ENCODE results near the gene SMIM8. TPM values are rescaled to one million over a fixed set of nuclear protein-coding genes. Genes with fewer than 3 reads are reported as not detected.

SMIM8 gene
- total RNA-seq, 1 donor from 2014 or later = 5.5 TPM

DNA sequence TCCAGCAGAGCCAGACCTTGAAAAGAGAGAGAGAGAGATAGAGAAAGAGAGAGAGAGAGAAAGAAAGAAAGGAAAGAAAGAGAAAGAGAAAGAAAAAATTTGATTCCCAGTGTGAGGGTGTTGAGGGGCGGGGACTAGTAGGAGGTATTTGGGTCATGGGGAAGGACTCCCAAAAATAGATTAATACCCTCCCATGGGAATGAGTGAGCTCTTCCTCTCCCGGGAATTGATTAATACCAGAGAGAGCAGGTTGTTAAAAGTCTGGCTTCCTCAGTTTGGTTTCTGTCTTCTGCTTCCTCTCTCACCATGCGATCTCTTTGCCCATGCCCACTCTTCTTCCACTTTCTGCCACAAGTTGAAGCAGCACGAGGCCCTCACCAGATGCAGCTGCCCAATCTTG lies 56.6 kb downstream of the SMIM8 start:
- H3K4me3 Mint-ChIP-seq (ENCODE audit: unreplicated experiment) = no peak overlapping the region
- no peak for DNase-seq (ENCODE audit: low spot score)
- no peaks in the 10 kb centered on the region for H3K27me3 Mint-ChIP-seq (ENCODE audit: low read depth)
- H3K27ac Mint-ChIP-seq (ENCODE audit: unreplicated experiment) = no peak overlapping the region
- H3K9me3 Mint-ChIP-seq (ENCODE audit: low read depth) = no peaks in the 10 kb centered on the region
- peaks cover 6% of the 10 kb centered on the region for H3K4me1 Mint-ChIP-seq (ENCODE audit: low read depth)
- H3K36me3 Mint-ChIP-seq (ENCODE audit: low read depth) = peaks cover 3% of the 10 kb centered on the region
- TF ChIP-seq, protein P1, sequence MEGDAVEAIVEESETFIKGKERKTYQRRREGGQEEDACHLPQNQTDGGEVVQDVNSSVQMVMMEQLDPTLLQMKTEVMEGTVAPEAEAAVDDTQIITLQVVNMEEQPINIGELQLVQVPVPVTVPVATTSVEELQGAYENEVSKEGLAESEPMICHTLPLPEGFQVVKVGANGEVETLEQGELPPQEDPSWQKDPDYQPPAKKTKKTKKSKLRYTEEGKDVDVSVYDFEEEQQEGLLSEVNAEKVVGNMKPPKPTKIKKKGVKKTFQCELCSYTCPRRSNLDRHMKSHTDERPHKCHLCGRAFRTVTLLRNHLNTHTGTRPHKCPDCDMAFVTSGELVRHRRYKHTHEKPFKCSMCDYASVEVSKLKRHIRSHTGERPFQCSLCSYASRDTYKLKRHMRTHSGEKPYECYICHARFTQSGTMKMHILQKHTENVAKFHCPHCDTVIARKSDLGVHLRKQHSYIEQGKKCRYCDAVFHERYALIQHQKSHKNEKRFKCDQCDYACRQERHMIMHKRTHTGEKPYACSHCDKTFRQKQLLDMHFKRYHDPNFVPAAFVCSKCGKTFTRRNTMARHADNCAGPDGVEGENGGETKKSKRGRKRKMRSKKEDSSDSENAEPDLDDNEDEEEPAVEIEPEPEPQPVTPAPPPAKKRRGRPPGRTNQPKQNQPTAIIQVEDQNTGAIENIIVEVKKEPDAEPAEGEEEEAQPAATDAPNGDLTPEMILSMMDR (IDR thresholded peaks at IDR 0.05) = no peak

DNA sequence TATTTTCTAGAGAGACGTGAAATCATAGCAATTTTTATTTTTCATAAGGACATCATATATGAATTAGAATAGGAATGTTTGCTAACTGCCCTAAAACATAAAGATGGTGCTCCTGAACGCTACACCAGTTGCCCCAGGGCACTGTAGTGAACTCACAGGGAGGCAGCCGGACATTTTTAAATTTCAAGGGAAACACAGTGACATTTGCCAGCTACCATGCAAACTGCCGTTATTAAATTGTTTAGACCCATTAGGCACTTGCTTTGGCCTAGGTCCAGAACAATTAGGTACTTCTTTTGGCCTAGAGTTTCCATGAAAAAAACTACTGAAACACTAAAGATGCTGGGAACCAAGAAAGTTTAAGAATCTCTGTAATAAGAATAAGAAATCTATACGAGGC lies 60.5 kb downstream of the SMIM8 start:
- Mint-ChIP-seq H3K4me1 (ENCODE audit: low read depth) (peaks cover 6% of the 10 kb centered on the region), H3K27me3 (ENCODE audit: low read depth) (no peaks in the 10 kb centered on the region), H3K4me3 (ENCODE audit: unreplicated experiment) (no peak overlapping the region), H3K9me3 (ENCODE audit: low read depth) (no peaks in the 10 kb centered on the region), H3K36me3 (ENCODE audit: low read depth) (peaks cover 2% of the 10 kb centered on the region), H3K27ac (ENCODE audit: unreplicated experiment) (no peak overlapping the region)
- DNase-seq (ENCODE audit: low spot score) = no peak
- TF ChIP-seq, protein P1 (IDR thresholded peaks at IDR 0.05) = no peak

DNA sequence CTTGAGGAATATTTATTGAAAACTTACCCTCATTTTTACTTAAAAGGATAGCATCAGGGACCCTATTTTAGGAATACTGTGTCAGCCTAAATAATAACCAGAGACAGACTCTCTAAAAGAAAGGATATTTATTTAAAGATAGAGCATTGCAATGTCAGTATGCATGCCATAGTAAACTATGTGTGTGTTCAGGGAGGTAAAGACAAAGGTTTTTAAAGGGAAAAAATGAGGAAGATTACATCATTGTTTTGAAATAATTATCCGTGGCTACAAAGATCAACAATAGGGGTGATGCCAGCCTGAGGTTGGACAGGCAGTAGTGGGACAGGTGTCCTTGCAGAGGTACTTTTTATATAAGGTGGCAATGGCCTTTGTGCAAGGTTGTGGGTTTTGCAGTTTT lies 61.6 kb downstream of the SMIM8 start:
- Mint-ChIP-seq H3K36me3 (ENCODE audit: low read depth) (peaks cover 2% of the 10 kb centered on the region), H3K9me3 (ENCODE audit: low read depth) (no peaks in the 10 kb centered on the region), H3K27me3 (ENCODE audit: low read depth) (no peaks in the 10 kb centered on the region), H3K27ac (ENCODE audit: unreplicated experiment) (no peak overlapping the region), H3K4me3 (ENCODE audit: unreplicated experiment) (no peak overlapping the region), H3K4me1 (ENCODE audit: low read depth) (peaks cover under 1% of the 10 kb centered on the region)
- TF ChIP-seq, protein P1 (IDR thresholded peaks at IDR 0.05) = no peak
- DNase-seq (ENCODE audit: low spot score) = no peak

DNA sequence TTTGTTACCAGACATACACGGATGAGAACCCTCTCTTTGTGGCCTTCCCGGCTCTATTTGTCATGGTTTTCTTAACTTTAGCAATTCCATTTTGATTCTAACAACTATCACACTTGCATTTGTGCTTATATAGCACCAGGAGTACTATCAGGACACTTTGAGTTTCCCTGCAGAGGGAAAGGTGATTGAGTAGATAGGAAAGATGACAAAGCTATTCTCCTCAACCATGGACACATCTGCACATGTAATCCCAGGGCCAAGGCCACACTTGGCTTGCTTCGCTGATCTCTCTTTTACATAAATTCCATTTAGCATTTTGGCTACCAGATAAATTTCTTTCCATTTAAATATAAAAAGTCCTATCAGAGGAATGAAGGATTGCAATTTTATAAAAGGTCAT lies 62.1 kb downstream of the SMIM8 start:
- Mint-ChIP-seq H3K27me3 (ENCODE audit: low read depth) (no peaks in the 10 kb centered on the region), H3K9me3 (ENCODE audit: low read depth) (no peaks in the 10 kb centered on the region), H3K4me1 (ENCODE audit: low read depth) (no peaks in the 10 kb centered on the region), H3K36me3 (ENCODE audit: low read depth) (peaks cover 2% of the 10 kb centered on the region), H3K27ac (ENCODE audit: unreplicated experiment) (no peak overlapping the region), H3K4me3 (ENCODE audit: unreplicated experiment) (no peak overlapping the region)
- TF ChIP-seq, protein P1 (IDR thresholded peaks at IDR 0.05) = no peak
- DNase-seq (ENCODE audit: low spot score) = no peak

DNA sequence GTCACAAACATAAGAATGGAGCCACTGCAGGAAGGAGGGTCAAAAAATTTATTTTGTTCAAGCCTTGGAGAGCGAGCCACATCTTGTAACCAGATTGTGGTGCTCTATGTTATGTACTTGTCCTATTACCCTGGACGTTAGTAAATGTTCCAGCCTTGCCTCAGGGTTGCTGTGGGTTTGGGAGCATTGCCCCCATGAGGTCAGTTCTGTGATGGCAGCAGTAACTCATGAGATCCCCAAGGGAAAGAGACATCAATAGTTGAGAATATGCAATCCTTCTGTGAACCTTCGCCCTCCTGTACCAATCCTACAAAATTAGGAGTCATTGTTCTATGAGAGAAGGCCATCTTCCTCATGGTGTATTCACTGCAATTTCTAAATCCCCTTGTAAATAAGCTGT lies 68.9 kb downstream of the SMIM8 start:
- Mint-ChIP-seq H3K9me3 (ENCODE audit: low read depth) (no peaks in the 10 kb centered on the region), H3K27me3 (ENCODE audit: low read depth) (no peaks in the 10 kb centered on the region), H3K36me3 (ENCODE audit: low read depth) (no peaks in the 10 kb centered on the region), H3K4me1 (ENCODE audit: low read depth) (no peaks in the 10 kb centered on the region), H3K4me3 (ENCODE audit: unreplicated experiment) (no peak overlapping the region), H3K27ac (ENCODE audit: unreplicated experiment) (no peak overlapping the region)
- TF ChIP-seq, protein P1 (IDR thresholded peaks at IDR 0.05) = peak; percentile 59
- no peak for DNase-seq (ENCODE audit: low spot score)

Other genes starting within 250 kb of the SMIM8 start
- gene CGA, start 227.5 kb upstream of the SMIM8 start, total RNA-seq = 1.3 TPM in 1 of 3 replicates, not detected in the others
- 34.6 to 39.6 TPM (median 39.0 TPM) in 3 replicates for gene ZNF292, start 167.0 kb upstream of the SMIM8 start, total RNA-seq
- gene GJB7, start 6.7 kb downstream of the SMIM8 start, total RNA-seq = 0.67 to 0.77 TPM in 2 of 3 replicates, not detected in the other
- 1.2 to 3.3 TPM (median 1.7 TPM) in 3 replicates for gene C6orf163, start 22.2 kb downstream of the SMIM8 start, total RNA-seq
- 0.12 to 0.73 TPM (median 0.44 TPM) in 3 replicates for gene CFAP206, start 85.4 kb downstream of the SMIM8 start, total RNA-seq
- gene SLC35A1, start 150.4 kb downstream of the SMIM8 start, total RNA-seq = 14.4 to 16.8 TPM (median 16.1 TPM) in 3 replicates